Activated CD4-positive, alpha-beta T cell treated with anti-CD3 and anti-CD28 coated beads for 36 hours (primary cell): ENCODE data around the gene UFM1. TPM values are rescaled to one million over a fixed set of nuclear protein-coding genes. Genes with fewer than 3 reads are reported as not detected.
"Not testable (repeated sequence)": the region's sequence is repeated elsewhere in the genome, so short reads cannot be mapped to it uniquely, and the experiment has no call there.

Experiments
- ATAC-seq: fragments of 200-7000 bp; cut with Tn5 transposase; one replicate; pipeline ENCODE4 v1.10.0; 2021; ENCODE audit warnings: mild to moderate bottlenecking, moderate library complexity
- CTCF ChIA-PET: fragments of 350-600 bp; sonication (Branson Sonifier 250); formaldehyde crosslinking; loops from one replicate; lab custom pipeline; 2021; ENCODE audit warnings: antibody characterized with exemption; lab: Charles Lee
- POLR2A ChIA-PET: fragments of 350-600 bp; sonication (Branson Sonifier 250); formaldehyde crosslinking; loops from one replicate; lab custom pipeline; 2021; ENCODE audit warnings: antibody characterized with exemption, inconsistent platforms; lab: Charles Lee
- DNase-seq: peaks from one replicate; pipeline ENCODE4 v3.0.0-alpha.2; 2020
- H3K27ac Mint-ChIP-seq: one replicate; pipeline ENCODE4 v1.8.0; 2021; ENCODE audit warnings: mixed read lengths
- H3K27me3 Mint-ChIP-seq: one replicate; pipeline ENCODE4 v1.8.0; 2021; ENCODE audit warnings: mixed read lengths
- H3K36me3 Mint-ChIP-seq: one replicate; pipeline ENCODE4 v1.8.0; 2021; ENCODE audit warnings: low read depth, mixed read lengths
- H3K4me1 Mint-ChIP-seq: one replicate; pipeline ENCODE4 v1.8.0; 2021; ENCODE audit warnings: mixed read lengths
- H3K4me3 Mint-ChIP-seq: one replicate; pipeline ENCODE4 v1.8.0; 2021; ENCODE audit warnings: mild to moderate bottlenecking, moderate library complexity, mixed read lengths
- H3K9me3 Mint-ChIP-seq: one replicate; pipeline ENCODE4 v1.8.0; 2021; ENCODE audit warnings: low read depth, mixed read lengths
- intact Hi-C, 2 experiments: fragments of 100-400 bp; cut with DNase I in 1 of 2; cut with micrococcal nuclease in 1 of 2; formaldehyde crosslinking; loops; one replicate each; pipeline versions ENCODE4 v1.14.2 to v1.15.1; 2022 to 2024; cut with DNase I, micrococcal nuclease
- total RNA-seq, 2 experiments: library from RNA; stranded (reverse); gene quantifications; one replicate each; pipeline ENCODE4 v1.2.3, GENCODE V29; 2021

Gene UFM1
- total RNA-seq: 10 to 100 TPM; 36.7 to 44.8 TPM

GRCh38 chr13:38349390-38350113, at the start of gene UFM1:
UFM1 (plus strand) TSS chr13:38349851; CDS start chr13:38349920, 69 bp downstream.
- Mint-ChIP-seq H3K27ac (peak within 1 kb of the TSS; percentile 99), H3K4me3 (peak within 1 kb of the TSS; percentile 98), H3K4me1 (peaks cover 35% of the 10 kb centered on the region), H3K27me3 (no peaks in the 10 kb centered on the region), H3K36me3 (peaks cover 31% of the 10 kb centered on the region), H3K9me3 (no peaks in the 10 kb centered on the region)
- ChIA-PET POLR2A (interaction anchor here (1.0 kb wide), 1 partner anchor 1349 kb away, joined by 4 read pairs; the partner anchor contains the start of gene EXOSC8), CTCF (interaction anchor here (0.6 to 0.8 kb wide), 2 partner anchors 12 to 35 kb away, joined by 3 read pairs; no protein-coding TSS in a partner anchor)
- DNase-seq (peak; percentile 92), ATAC-seq (peak; percentile 93)
- intact Hi-C loops: loop anchor here (1.0 to 5.0 kb wide), 6 partner anchors 689 to 2002 kb away; partner anchors contain the start of genes SUPT20H (in 2 of the 2), EXOSC8 (in 1 of the 2), NHLRC3 (in 1 of the 2) and PROSER1 (in 1 of the 2)

GRCh38 chr13:38301236-38301635, 48.4 kb upstream of the UFM1 start:
- ChIA-PET POLR2A (no interaction called here), CTCF (no interaction called here)
- ATAC-seq: no peak
- DNase-seq: no peak
- intact Hi-C loops: no loop called here
- Mint-ChIP-seq H3K9me3 (peaks cover 5% of the 10 kb centered on the region), H3K4me3 (no peak overlapping the region), H3K4me1 (no peaks in the 10 kb centered on the region), H3K27me3 (peaks cover 6% of the 10 kb centered on the region), H3K36me3 (no peaks in the 10 kb centered on the region), H3K27ac (no peak overlapping the region)

GRCh38 chr13:38303816-38304320, 45.8 kb upstream of the UFM1 start:
- H3K4me1 Mint-ChIP-seq: no peaks in the 10 kb centered on the region
- ChIA-PET CTCF (no interaction called here), POLR2A (no interaction called here)
- H3K27ac Mint-ChIP-seq: no peak overlapping the region
- H3K27me3 Mint-ChIP-seq: peaks cover 4% of the 10 kb centered on the region
- no peaks in the 10 kb centered on the region for H3K36me3 Mint-ChIP-seq
- ATAC-seq: no peak
- DNase-seq: no peak
- H3K4me3 Mint-ChIP-seq: no peak overlapping the region
- H3K9me3 Mint-ChIP-seq: peaks cover 5% of the 10 kb centered on the region
- intact Hi-C loops: no loop called here

- Mint-ChIP-seq H3K27ac (no peak overlapping the region), H3K36me3 (no peaks in the 10 kb centered on the region), H3K9me3 (peaks cover 5% of the 10 kb centered on the region), H3K4me1 (no peaks in the 10 kb centered on the region), H3K4me3 (no peak overlapping the region), H3K27me3 (peaks cover 2% of the 10 kb centered on the region)
- DNase-seq (no peak), ATAC-seq (no peak)
- ChIA-PET CTCF (no interaction called here), POLR2A (no interaction called here)
- intact Hi-C loops: no loop called here
Measured at GRCh38 chr13:38308736-38309135, 40.9 kb upstream of the UFM1 start.

GRCh38 chr13:38309397-38309796, 40.3 kb upstream of the UFM1 start:
- no peak for DNase-seq
- CTCF ChIA-PET: interaction anchor here (0.6 kb wide), 1 partner anchor 543 kb away, joined by 4 read pairs; no protein-coding TSS in a partner anchor
- Mint-ChIP-seq H3K4me1 (no peaks in the 10 kb centered on the region), H3K27ac (no peak overlapping the region), H3K4me3 (no peak overlapping the region), H3K27me3 (peaks cover 2% of the 10 kb centered on the region), H3K36me3 (no peaks in the 10 kb centered on the region), H3K9me3 (peaks cover 5% of the 10 kb centered on the region)
- peak; percentile 55 for ATAC-seq
- POLR2A ChIA-PET: no interaction called here
- intact Hi-C loops: no loop called here

GRCh38 chr13:38311175-38311574, 38.5 kb upstream of the UFM1 start:
- H3K27me3 Mint-ChIP-seq, ATAC-seq, intact Hi-C loops, DNase-seq, H3K36me3 Mint-ChIP-seq, H3K9me3 Mint-ChIP-seq, H3K27ac Mint-ChIP-seq, H3K4me3 Mint-ChIP-seq, POLR2A ChIA-PET, H3K4me1 Mint-ChIP-seq: not testable (repeated sequence)
- CTCF ChIA-PET: interaction anchor here (0.7 kb wide), 1 partner anchor 111 kb away, joined by 3 read pairs; no protein-coding TSS in a partner anchor

- Mint-ChIP-seq H3K9me3 (no peaks in the 10 kb centered on the region), H3K27me3 (peaks cover 11% of the 10 kb centered on the region), H3K4me3 (no peak overlapping the region), H3K36me3 (no peaks in the 10 kb centered on the region), H3K4me1 (no peaks in the 10 kb centered on the region), H3K27ac (no peak overlapping the region)
- ATAC-seq (no peak), DNase-seq (no peak)
- intact Hi-C loops: no loop called here
- CTCF ChIA-PET: no interaction called here
- POLR2A ChIA-PET: no interaction called here
Measured at GRCh38 chr13:38316129-38316528, 33.5 kb upstream of the UFM1 start.

GRCh38 chr13:38321654-38322053, 28.0 kb upstream of the UFM1 start:
- Mint-ChIP-seq H3K9me3 (no peaks in the 10 kb centered on the region), H3K4me3 (no peak overlapping the region), H3K4me1 (no peaks in the 10 kb centered on the region), H3K36me3 (no peaks in the 10 kb centered on the region), H3K27ac (no peak overlapping the region), H3K27me3 (peaks cover 16% of the 10 kb centered on the region)
- ATAC-seq (no peak), DNase-seq (no peak)
- ChIA-PET POLR2A (no interaction called here), CTCF (interaction anchor here (0.7 kb wide), 1 partner anchor 32 kb away, joined by 3 read pairs; no protein-coding TSS in a partner anchor)
- intact Hi-C loops: no loop called here

GRCh38 chr13:38325426-38325825, 24.2 kb upstream of the UFM1 start:
- no peak for ATAC-seq

GRCh38 chr13:38328699-38329098, 21.0 kb upstream of the UFM1 start:
- Mint-ChIP-seq H3K27me3 (peaks cover 7% of the 10 kb centered on the region), H3K4me3 (no peak overlapping the region), H3K4me1 (no peaks in the 10 kb centered on the region), H3K27ac (no peak overlapping the region), H3K9me3 (no peaks in the 10 kb centered on the region), H3K36me3 (no peaks in the 10 kb centered on the region)
- POLR2A ChIA-PET: no interaction called here
- intact Hi-C loops: no loop called here
- CTCF ChIA-PET: no interaction called here
- ATAC-seq (no peak), DNase-seq (no peak)

More at GRCh38 chr13:38325426-38325825, 24.2 kb upstream of the UFM1 start:
- Mint-ChIP-seq H3K27ac (no peak overlapping the region), H3K4me1 (no peaks in the 10 kb centered on the region), H3K36me3 (no peaks in the 10 kb centered on the region), H3K9me3 (no peaks in the 10 kb centered on the region), H3K27me3 (peaks cover 8% of the 10 kb centered on the region), H3K4me3 (no peak overlapping the region)
- CTCF ChIA-PET: no interaction called here
- POLR2A ChIA-PET: no interaction called here
- intact Hi-C loops: no loop called here
- DNase-seq: no peak

GRCh38 chr13:38334845-38335244, 14.8 kb upstream of the UFM1 start:
- POLR2A ChIA-PET: no interaction called here
- CTCF ChIA-PET: interaction anchor here (1.2 kb wide), 1 partner anchor 329 kb away, joined by 3 read pairs; no protein-coding TSS in a partner anchor
- Mint-ChIP-seq H3K9me3 (no peaks in the 10 kb centered on the region), H3K4me3 (no peak overlapping the region), H3K36me3 (no peaks in the 10 kb centered on the region), H3K4me1 (no peaks in the 10 kb centered on the region), H3K27ac (no peak overlapping the region), H3K27me3 (no peaks in the 10 kb centered on the region)
- intact Hi-C loops: no loop called here
- ATAC-seq (no peak), DNase-seq (no peak)

GRCh38 chr13:38338089-38338488, 11.6 kb upstream of the UFM1 start:
- Mint-ChIP-seq H3K4me1 (no peaks in the 10 kb centered on the region), H3K9me3 (no peaks in the 10 kb centered on the region), H3K27ac (no peak overlapping the region), H3K27me3 (peaks cover 2% of the 10 kb centered on the region), H3K36me3 (no peaks in the 10 kb centered on the region), H3K4me3 (no peak overlapping the region)
- ChIA-PET CTCF (no interaction called here), POLR2A (no interaction called here)
- intact Hi-C loops: no loop called here
- DNase-seq (no peak), ATAC-seq (no peak)
